ENCODE measurements around the gene IRF9. TPM values are rescaled to one million over a fixed set of nuclear protein-coding genes. Genes with fewer than 3 reads are reported as not detected.

The IRF9 gene
- total and polyA plus RNA-seq, 2 of the 4 experiments (the other 2 are of a cell fraction): 25.6 to 34.6 TPM

GRCh38 chr14:24113801-24114531 is 47.1 kb upstream of the IRF9 start (continued):
- no peak for TF ChIP-seq MAFK (IDR thresholded peaks at IDR 0.05; ENCODE audit: low read depth, low read length)
- no peak for TF ChIP-seq CHD1 (IDR thresholded peaks at IDR 0.05; ENCODE audit: low read depth, low read length)
- TF ChIP-seq RCOR1 (IDR thresholded peaks at IDR 0.05; ENCODE audit: insufficient replicate concordance, low read length): no peak

Data from IMR-90 (cell line).